Activated naive CD4-positive, alpha-beta T cell treated with Interleukin-2 at 50 U/mL for 16 hours (primary cell): ENCODE results near the gene MYO16.
"Not testable (repeated sequence)": the region's sequence is repeated elsewhere in the genome, so short reads cannot be mapped to it uniquely, and the experiment has no call there.

Experiments
- DNase-seq: peaks from one replicate; pipeline ENCODE4 v3.0.0-alpha.2; 2020

MYO16 gene

DNA sequence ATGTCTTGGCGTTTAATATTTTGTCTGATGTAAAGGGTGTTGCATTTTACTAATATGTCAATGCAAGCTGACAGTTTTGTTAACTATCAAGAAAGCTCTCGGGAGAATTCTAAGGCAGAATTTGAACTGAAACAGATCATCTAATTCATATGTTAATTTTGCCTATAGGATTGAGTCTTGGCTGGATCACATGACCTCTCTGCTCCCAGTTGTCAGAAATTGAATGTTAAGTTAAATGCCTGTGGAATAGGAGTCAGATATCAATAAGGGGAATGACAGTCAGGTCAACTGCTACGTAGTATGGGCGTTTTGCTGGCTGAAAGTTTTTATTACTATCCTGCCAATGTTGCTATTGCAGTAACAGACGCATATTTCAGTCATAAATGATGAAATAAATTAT is 358.5 kb downstream of the MYO16 start:
- no peak for DNase-seq

DNA sequence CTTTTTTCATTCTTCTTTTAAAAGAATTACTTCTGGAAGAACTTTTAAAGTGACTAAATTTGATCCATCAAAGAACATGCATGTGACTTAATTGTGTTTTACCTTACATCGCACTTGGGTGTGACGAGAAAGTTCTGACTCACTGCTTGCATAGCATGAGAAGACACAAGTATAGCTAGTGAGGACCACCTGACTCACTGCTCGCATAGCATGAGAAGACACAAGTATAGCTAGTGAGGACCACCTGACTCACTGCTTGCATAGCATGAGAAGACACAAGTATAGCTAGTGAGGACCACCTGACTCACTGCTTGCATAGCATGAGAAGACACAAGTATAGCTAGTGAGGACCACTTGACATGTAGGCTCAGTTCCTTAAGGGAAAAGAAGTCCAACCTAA is 362.0 kb downstream of the MYO16 start:
- not testable (repeated sequence) for DNase-seq

DNA sequence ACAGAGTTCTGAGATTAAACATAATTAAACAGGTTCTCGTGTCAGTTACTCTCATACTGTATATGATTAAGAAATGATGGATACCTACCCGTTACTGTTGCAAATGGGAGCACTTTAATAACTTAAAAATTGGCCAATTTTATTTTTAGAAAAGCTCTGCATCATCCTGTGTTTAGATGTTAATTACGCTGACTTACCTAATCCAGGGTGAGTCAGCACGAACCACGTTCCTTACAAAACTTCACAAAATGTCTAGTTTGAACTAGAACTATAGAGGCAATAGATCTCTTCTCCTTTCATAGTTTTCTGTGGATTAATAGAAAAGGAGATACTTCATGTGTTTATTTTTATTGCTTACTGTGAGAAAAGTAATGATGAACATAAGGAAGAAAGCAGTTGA is 363.9 kb downstream of the MYO16 start:
- DNase-seq: no peak

DNA sequence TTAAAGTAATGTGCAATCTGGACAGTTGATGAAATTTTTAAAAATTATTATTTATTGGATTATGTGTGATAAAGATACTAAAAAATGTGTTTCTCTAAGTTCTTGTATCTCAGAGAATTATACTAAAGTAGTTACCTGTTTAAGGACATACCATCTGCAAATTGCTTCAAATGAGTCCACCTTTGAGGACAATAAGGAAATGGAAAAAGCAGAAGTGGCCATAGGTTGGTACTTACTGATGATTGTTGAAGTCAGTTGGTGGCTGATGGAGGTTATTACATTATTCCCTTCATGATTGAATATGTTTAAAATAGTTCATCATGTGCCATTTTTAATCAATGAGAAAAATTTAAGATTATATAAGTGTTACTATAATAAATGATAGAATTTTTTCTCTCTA is 367.0 kb downstream of the MYO16 start:
- no peak for DNase-seq

DNA sequence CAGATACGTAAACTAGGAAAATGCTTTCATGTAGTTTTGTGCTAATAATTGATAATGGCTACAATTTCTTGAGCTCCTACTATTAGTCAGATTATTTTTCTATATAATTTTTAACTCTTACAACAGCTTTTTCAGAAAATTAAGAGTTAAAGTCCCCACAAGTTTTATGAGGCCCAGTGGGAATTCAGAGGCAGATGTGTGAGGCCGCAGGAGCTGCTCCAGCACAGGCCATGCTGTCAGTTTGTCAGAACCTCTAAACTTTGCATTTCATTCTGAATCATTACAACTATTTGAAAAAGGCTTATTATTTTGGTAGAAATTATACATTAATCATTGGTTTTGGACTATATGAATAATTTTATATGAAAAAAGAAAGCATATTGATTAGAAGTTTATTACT is 370.8 kb downstream of the MYO16 start:
- no peak for DNase-seq

DNA sequence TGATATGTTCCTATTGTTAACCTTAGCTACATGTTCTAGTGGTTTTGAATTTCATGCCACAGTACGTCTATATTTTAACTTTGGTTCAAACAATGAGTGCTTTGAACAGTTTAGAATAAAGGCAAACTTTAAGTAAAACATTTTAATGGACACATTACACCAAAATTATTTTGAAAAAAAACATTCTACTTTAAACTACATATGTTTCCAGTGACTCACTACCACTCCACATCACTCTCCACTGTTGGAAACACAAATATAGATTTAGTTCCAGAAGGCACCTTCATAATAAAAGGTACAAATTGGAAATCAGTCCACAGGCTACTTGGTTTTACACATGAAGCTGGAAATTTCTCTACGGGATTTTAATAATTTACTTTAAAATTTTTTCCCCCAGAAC is 373.5 kb downstream of the MYO16 start:
- DNase-seq: no peak

DNA sequence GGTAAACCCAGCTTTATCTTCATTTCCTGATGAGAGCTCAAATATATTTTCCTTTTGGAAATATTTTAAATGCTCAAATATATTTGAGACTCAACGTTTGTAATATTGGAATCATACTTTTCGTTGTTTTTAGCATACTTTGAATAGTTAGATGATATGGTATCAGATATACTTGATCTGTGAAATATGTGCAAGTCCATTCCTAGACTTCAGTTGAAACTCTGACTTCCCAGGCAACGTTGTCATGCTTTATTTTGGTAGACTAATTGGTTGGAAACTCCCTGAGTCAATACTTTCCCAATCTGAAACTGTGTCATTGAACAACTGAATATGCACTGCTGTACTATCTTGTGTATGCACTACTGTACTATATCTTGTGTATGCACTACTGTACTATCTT is 378.5 kb downstream of the MYO16 start:
- no peak for DNase-seq

DNA sequence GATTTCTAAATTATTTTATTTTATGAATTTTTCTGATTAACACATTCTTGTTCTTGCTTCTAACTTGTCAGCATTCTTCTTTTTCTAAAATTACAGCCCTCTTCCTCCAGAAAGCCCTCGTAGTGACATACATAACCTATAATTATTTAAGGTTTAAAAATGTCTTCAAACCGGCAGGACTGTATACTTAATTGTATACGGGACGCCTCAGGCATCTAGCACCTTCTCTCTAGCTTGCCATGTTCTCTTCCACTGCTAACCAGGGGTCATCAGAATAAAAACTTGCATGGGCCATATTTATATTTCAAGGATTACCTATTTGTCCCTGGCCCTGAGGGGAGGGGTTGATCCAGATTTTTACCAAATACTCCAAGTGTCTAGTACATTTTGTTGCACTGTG is 380.3 kb downstream of the MYO16 start:
- no peak for DNase-seq

DNA sequence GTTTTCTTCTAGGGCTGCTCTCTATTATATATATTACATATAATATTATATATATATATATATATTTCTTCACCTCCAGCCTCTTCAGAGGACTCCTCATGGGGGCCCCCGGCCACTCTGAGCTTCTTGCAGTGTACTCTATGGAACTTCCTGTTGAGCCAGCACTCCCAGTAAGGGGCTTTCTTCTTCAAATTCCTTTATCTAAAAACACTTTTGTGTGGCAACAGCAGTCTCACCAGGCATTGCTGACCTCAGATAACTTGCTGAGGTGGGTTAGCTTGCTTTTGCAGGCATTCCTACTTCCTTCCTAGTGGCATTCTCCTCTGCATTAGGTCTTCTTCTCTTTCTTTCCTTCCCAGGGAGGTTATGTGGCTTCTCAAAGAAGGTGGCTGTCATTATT is 381.5 kb downstream of the MYO16 start:
- no peak for DNase-seq

DNA sequence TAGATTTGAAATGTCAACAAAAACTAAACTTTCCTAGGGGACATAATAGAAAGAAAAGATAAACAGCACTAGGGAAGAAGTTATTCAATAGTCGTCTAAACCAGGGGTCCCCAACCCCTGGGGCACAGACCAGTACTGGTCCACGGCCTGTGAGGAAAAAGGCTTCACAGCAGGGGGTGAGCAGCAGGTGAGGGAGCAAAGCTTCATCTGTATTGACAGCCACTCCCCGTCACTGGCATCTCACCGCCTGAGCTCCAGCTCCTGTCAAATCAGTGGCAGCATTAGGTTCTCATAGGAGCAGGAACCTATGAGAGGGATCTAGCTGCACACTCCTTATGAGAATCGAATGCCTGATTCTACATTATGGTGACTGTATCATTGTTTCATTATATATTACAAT is 382.7 kb downstream of the MYO16 start:
- DNase-seq: no peak

DNA sequence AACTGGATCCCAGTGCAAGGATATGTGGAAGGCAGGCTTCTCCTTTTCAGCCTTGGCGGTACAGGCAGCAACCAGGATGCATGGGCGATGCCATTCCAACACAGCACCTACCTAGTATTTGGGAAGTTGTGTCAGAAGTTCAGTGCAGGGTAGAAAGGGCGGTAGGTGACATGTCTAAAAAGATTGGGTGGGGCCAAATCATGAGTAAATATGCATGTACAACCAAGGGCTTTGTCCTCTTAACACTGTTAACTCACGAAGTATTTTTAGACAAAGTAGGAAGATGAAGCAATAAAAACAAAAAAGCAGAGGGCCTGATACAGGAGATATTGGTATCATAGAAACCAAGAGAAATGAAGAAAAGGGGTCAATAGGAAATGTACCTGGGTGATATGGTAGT is 392.1 kb downstream of the MYO16 start:
- no peak for DNase-seq

DNA sequence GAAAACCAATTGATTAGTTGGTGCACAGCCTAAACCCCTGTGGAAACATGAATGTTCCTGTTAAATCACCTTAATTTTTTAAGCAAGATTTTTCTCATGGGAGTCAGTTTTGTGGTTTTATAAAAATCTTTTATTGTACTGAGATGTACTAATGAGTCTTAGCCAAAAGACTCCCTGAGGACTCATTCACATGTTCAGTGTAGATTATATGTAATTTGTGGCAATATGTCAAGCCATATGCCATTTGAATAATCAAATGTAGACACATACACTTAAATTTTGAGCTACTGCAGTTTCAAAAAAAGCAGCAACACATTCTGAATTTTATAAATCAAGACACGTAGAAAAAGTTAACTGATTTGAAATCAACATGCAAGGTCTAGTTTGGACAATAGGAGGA is 395.2 kb downstream of the MYO16 start:
- no peak for DNase-seq

DNA sequence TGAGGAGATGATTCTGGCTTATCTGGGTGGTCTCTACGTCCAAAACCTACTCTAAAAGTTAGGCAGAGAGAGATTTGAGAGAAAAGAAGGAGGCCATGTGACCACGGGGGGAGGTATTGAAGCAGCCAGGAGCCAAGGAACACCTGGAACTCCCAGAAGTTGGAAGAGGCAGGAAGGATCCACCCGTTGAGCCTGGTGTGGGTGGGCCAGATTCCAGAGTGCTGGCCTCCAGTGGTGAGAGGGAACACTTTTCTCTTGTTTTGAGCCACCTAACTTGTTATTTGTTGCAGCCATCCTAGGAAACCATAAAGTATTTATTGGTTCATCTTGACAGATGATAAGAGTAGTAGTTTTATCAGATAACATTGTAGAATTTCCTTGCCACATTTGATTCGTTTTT is 396.9 kb downstream of the MYO16 start:
- no peak for DNase-seq

DNA sequence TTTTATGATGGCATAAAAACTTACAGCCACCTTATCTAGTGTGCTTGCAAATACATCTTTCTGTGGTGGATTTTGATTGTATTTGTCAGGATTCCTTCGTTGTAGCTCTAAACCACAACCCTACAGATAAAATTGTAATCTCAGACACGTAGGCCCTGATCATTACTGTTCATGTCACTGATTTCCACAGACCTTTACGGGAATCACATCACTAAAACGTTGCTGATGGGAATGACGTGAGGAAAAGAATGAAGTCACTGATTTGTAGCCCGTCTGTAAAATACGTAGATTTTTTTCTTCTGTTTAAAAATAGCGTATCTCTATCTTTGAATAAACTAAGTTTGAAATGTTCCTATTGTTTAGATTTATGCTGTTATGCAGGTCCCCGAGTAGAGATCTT is 399.2 kb downstream of the MYO16 start:
- DNase-seq: no peak

DNA sequence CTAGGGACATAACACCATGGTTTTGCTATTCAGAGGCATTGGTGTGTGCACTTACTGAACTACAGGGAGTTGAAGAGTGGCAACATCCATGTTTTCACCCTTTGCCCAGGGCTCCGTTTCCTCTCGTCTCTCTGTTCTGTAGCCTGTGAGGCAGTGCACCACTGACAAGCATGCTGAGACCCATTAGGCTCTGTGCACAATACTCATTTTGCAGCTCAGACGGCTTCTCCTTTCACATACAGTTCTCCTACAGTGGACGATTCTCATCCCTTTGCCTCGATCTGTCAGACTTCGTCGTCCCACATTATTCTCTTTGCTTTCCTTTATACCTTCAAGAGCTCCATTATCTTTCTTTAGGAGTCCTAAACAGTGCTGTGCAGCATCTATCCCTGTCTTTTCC is 403.7 kb downstream of the MYO16 start:
- DNase-seq: no peak

DNA sequence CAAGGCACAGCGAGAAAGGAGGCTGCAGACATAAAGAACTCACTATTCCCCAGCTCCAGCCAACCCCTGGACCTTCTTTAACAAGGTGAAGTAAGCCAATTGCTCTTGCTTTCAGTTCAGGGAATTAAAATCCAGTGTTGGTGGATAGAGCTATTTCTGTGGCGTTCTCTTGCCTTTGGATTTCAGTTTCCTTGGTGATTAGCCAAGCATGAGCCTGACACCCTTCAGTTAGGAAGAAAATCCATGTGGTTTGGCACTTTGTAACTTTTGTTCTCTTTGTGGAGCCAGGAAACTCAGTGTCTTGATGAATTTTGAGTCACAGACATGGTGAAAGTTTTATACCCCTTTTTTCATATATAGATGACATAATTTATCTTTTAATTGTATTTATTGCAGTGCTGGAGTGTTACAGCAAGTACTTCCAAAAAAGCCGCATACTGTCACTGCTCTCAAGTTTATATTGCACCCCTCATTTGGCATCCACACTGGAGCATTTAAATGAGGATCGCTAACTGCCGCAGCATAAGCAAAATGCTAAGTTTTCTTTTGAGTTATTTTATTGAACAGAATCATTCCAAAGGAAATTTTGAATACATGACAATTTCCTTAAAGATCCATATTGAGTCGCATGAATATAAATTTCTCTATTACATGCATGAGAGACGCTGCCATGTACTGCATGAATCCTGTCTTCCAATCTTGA is 406.8 kb downstream of the MYO16 start:
- DNase-seq: no peak

DNA sequence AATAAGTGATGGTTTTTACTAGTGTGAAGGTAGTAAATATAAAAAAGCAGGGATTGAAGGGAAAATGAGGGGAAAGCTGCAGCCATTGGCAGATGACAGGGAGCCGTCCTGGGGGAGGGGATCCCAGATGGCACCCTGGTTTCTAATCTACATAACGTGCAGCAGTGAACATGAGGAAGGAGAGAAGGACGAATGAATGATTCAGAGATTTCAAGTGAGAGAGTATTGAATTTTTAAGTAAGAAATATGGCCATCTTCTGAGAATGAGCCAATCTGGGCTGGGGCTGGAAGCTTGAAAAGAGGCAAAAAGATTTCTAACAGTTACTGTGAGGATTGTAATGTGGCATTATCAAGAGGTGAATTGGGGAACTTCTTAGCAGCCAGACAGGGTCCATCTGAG is 414.2 kb downstream of the MYO16 start:
- no peak for DNase-seq

DNA sequence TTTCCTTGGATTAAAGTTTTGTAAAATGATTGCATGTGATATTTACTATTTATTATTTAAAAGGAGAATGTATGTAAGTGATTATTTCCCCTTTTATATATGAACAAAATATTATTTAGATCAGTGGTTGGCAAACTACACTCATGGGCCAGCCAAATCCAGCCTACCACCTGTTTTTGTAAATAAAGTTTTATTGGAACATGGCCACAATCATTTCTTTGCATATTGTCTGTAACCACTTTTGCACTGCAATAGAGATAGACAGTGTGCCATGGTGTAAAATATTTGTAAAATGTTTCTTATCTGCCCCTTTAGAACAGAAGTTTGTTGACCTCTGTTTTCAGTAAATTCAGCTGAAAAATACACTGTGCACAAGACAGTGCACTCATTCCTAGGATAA is 426.4 kb downstream of the MYO16 start:
- DNase-seq: no peak

DNA sequence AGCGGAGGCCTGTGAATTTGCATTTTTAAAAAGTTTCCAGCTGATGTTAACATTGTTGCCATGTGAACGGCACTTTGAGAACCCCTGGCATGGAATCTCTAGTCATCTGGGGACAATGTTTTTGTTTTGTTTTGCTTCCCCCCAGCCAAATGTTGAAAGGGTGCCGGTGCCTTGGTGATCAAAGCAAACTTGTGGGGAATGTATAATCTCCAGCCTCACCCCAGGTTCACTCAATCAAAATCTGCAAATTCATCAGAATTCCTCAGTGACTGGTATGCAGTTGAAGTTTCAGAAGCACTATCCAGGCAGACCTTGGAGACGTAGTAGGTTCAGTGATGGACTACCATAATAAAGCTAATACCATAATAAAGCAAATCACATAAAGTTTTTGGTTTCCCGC is 428.7 kb downstream of the MYO16 start:
- no peak for DNase-seq

DNA sequence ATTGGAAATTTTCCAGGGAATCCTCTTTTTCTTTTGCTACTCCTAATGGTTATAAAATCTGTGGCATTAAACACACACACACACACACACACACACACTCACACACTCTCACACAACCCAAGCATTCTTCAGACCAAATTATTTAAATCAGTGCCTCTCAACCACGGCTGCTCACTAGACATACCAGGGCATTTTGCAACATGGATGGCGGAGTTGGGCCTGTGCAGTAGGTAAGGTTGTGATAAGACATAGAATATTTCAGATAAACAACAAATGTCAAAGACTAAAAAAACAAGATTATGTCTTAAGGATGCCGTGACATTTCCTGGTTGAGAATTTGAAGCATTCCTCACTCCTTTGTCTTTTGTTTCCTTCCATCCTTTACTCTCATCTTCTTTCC is 443.1 kb downstream of the MYO16 start:
- no peak for DNase-seq

DNA sequence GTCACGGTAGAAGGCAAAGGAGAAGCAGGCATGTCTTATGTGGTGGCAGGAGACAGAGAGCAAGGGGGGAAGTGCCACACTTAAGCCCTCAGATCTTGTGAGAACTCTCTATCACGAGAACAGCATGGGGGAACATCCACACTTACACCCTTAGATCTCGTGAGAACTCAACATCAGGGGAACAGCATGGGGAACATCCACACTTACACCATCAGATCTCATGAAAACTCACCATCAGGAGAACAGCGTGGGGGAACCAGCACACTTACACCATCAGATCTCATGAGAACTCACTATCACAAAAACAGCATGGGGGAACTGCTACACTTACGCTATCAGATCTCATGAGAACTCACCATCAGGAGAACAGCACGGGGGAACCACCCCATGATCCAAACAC is 445.0 kb downstream of the MYO16 start:
- DNase-seq: no peak

DNA sequence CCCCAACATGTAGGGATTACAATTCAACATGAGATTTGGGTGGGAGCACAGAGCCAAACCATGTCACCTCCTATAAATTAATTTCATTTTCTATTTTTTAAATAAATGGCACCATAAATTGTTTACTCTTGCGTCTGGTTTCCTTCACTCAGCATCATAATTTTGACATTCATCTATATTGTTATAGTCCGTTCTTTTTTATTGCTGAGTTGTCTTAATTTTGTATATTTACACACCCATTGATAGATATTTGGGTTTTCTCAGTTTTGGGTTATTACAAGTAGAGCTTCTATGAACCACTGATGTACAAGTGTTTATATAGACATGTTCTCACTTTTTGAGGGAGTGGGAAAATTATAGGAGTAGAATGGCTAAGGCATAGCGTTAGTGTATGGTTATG is 445.4 kb downstream of the MYO16 start:
- no peak for DNase-seq

DNA sequence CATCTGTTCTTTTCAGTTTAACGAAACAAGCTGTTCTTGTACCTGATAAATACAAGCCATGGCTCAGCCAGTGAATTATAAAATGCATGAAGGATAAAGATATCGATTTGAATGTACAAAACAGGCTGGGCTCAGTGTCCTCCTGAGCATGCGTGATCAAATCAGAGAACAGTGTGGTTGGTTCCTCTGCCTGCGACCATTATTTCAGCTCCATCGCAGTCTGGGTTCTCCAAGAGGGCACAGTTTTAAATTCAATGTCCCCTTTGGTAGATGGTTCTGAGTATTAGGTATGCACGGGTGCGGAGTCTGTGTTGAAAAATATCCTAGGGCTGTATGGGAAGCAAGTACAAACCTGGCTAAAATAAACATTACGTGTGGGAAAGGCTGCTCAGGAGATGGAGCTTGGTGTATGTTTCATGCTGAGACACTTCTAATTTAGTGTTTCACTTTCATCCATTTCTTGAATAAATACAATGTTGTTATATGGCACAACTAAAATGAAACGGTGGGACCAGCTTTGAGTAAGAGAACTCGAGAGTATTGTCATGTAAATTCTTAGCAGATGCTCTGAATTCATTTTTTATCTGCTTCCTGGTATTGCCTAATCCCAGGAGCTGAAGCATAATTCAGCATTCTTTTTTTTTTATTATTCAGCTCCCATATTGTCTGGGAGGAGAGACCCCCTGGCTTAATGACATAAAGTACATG is 458.7 kb downstream of the MYO16 start:
- DNase-seq: no peak

DNA sequence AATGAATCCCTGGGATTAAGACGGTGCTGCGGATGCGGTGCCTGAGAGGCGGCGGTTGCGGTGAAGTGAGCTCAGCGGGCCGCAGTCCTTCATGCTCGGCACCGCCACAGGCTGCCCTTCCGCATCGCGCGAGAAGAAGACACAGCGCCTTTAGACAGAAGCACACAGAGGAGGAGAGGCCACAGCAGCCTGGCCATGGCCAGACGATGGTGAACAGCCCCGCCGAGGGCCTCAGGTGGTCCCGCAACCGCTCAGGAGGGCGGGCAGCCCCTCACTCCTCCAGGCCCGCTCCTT is 459.2 kb downstream of the MYO16 start:
- DNase-seq: no peak

DNA sequence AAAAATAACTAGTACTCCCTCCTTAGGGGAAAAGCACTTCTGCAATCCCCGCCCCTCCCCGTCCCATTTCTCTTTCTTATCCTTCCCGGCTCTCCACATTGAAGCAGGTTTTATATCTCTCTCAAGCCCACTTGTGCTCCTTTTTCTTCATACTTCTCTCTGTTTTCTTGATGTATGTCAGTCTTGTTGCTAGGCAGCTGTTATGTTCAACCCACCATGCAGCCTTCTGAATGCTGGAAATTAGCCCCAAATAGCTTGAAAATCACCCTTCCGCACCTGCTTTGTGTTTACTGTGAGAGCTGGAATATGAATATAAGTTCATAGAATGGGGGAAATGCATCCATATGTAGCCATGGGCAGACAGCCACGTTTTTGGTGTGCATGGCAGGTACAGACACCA is 461.4 kb downstream of the MYO16 start:
- DNase-seq: no peak
